ENCODE results near the gene NIN. TPM values are rescaled to one million over a fixed set of nuclear protein-coding genes. Genes with fewer than 3 reads are reported as not detected.

The NIN gene
- total RNA-seq, 1 donor from 2014 or later, result 44.4 TPM

DNA sequence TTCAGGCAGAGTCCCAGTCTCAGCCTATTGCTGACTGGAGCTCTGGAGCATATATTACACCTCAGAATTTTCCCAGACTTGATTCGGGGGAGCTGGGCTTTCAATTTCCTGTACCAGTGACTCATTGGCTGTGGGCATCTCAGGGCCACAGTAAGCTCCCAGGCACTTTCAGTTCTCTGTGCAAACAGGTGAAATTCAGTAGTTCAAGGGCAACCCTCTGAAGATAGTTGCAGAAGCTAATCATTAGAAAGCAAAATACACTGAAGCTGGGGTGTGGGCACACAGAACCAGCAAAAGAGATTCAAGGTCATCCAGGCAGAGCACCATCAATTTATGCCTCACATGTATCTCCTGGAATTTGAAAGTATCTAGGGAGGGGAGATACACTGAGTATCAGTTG, 8.1 kb upstream of the NIN start:
- FAIRE-seq (no peak), DNase-seq (ENCODE audit: low spot score in 2 of 2) (no peak)

- no peak for DNase-seq (ENCODE audit: low spot score in 2 of 2)
- no peak for FAIRE-seq
These were observed 7.0 kb upstream of the NIN start for GRCh38 chr14:50837850-50838470.

GRCh38 chr14:50837271-50837670, 6.3 kb upstream of the NIN start:
- FAIRE-seq, result no peak
- DNase-seq (ENCODE audit: low spot score in 2 of 2), result no peak

- no peak for FAIRE-seq
- no peak for DNase-seq (ENCODE audit: low spot score in 2 of 2)
These were observed 5.6 kb upstream of the NIN start for GRCh38 chr14:50836515-50836914.

DNA sequence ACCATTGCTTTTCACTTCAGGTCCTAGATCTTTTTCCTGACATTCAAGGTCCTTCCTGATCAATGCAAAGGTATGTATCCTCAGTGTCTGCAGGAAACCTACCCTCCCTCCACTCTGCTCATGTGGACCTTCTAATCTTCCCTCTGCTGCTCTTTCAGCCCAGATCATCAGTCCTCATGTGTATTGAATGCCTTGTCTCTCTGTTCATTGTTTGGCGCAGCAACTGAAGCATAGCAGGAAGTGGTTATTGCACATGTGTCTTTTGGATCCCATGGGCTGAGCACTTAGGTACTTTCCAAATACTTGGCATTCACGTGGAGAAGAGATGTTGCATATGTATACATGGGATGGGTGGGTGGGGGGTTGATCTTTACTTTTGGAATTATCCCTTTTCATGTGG, 4.3 kb upstream of the NIN start:
- no peak for DNase-seq (ENCODE audit: low spot score in 2 of 2)
- FAIRE-seq, result no peak

- FAIRE-seq (no peak), DNase-seq (ENCODE audit: low spot score in 2 of 2) (no peak)
These were observed 3.9 kb upstream of the NIN start for GRCh38 chr14:50834802-50835276.

GRCh38 chr14:50832935-50833630, 2.1 kb upstream of the NIN start:
- DNase-seq (ENCODE audit: low spot score in 2 of 2), result no peak
- FAIRE-seq, result no peak

- FAIRE-seq, result no peak
- DNase-seq (ENCODE audit: low spot score in 2 of 2), result peak in 1 of 2 donors; percentile 18
These were observed 785 bp upstream of the NIN start for GRCh38 chr14:50831726-50832168.

DNA sequence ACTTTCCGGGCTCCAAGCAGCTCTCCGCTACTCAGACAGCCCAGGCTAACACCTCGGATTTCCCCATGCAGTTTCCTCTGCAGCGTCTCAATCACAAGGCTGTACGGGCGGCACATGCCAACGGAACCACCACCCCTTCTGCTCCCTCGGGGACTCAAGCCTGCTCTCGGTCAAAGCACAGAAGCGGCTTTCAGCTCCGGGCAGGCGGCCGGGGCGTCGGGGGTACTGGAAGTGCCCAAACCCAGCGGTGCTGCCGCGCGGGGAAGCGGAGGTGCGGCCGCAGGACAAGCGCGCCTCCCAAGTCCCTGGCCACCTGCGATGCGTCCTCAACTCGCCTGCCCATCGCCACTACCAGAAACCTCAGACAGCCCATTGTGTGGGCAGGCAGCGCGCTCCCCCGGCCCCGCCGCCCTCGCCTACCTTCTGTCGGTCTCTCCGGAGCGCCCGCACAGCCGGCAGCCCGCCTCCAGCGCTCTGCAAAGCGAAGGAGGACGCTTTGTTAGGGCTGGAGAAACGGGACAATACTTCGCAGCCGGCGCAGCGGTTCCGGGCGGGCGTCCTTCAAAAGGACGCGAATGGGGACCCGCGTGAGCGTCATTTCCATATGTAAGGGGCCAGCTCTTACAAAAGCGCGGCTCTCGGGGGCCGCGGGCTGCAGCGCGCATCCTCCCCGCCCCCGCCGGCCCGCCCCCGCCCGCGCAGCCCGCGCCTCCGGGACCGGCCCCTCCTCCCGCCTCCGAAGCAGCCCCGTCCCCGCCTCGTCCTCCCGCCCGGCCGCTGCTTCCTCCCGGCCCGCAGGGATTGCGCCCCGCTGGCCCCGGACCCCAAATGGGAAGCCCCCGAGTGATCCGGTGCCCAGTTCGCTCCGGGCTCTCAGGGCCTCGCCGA, 674 bp downstream of the NIN start:
- peak; percentile 64 to 79 for DNase-seq (ENCODE audit: low spot score in 2 of 2)
- no peak for FAIRE-seq

- DNase-seq (ENCODE audit: low spot score in 2 of 2) (no peak), FAIRE-seq (no peak)
These were observed 1.4 kb downstream of the NIN start for GRCh38 chr14:50829489-50830043.

DNA sequence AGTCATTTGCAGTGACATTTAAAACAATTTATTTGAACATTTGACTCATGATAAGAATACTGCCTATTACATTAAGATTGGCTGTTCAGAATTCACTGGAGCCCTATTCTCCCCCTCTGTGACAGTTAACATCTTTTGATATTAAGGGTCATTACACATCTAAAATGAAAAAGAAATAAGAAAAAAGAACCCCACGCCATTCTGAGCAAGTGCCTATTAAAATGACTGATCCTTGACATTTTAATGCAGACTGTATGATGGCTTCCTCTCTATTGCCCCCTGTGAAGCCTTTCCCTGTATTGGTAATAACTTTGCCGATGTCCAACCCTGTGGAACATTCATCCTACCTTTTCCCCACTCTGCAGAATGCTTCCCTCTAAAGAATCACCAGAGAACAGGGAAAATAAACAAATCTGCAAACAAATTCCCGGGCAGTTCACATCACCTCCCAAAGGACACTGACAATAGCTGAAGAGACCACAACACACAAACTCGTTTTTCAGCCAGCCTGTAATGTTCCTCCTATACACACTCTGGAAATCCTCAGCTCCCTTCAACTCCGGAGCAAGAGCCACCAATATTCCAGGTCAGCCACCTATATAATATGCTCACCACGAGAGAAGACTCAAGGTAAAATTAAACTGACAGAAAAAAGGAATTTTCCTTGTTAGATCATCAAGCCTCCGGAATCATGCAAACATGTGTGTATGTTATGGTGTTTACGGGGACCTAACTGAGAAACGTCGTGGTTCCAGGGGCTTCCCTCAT, 2.1 kb downstream of the NIN start:
- FAIRE-seq (no peak), DNase-seq (ENCODE audit: low spot score in 2 of 2) (no peak)

DNA sequence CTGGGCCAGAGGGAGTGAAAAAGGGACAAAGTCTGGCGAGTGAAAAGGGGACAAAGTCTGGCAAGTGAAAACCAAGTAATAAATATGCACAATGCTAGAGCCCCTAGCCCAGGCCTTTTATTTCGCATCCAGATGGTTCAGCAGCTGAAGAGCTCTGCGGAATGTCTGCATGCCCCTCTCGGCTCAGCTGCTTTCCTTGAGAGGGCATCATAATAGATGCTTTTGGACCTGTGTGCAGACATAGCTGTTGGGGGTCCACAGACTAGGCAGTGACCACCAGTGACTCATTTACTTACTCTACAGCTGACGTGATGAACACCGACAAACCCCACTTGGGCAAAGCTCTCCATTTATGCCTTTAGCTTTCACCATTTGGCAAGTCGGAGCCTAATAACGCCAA, 4.3 kb downstream of the NIN start:
- DNase-seq (ENCODE audit: low spot score in 2 of 2) (no peak), FAIRE-seq (no peak)

DNA sequence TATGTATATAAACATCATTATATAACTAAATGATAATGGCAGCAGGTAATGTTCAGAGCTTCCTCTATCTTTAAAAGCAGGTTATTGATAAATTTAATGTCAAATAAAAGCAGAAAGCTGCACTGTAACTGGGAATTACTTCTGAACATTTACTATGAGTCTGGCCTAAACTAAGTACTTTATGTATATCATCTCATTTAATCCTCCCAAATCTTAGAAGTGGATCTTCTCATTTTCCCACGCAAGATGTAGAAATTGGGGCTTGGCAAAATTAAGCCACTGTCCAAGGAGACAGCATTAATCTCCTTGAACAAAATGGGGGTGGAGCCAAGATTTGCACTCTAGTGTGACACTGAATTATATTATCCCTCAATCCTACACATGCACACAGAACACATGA, 5.7 kb downstream of the NIN start:
- DNase-seq (ENCODE audit: low spot score in 2 of 2) (no peak), FAIRE-seq (no peak)

DNA sequence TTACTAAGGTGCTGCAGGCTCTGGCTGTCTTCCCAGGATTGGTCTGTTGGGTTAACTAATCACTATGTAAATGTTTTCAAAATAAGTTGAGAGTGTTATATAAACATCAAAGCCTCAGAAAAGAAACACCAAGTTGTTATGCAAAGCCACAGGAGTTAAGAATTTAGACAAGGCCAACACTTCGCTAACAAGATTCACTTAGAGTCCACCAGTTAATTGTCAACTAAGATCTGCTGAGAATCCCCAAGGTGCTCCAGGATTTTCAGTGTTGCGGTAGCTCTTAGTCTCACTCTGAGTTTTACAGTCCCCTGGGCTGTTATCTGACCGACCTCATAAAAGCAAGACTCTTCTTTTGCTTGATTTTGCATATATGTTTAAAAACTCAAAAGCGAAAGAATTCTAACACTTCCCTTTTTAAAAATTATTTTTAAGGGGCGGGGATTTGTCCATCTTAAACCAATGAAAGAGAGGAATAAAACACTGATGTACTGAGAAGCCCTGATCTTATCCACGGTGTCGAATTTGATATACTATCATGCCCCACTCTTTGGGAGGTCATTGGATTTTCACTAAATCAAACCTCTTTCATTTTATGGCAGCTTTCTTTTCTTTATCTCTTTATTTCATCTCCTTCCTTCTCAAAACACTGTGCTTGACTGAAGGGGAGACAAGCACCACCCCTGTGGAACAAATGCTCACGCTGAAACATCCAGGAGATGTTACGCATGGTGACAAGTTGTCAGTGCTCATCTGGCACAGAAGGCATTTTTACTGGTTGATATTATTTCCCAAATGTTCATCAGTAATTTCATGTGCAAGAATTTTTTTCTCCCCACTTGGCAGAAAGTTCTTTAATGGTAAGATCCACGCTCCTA, 7.0 kb downstream of the NIN start:
- FAIRE-seq (no peak), DNase-seq (ENCODE audit: low spot score in 2 of 2) (no peak)

DNA sequence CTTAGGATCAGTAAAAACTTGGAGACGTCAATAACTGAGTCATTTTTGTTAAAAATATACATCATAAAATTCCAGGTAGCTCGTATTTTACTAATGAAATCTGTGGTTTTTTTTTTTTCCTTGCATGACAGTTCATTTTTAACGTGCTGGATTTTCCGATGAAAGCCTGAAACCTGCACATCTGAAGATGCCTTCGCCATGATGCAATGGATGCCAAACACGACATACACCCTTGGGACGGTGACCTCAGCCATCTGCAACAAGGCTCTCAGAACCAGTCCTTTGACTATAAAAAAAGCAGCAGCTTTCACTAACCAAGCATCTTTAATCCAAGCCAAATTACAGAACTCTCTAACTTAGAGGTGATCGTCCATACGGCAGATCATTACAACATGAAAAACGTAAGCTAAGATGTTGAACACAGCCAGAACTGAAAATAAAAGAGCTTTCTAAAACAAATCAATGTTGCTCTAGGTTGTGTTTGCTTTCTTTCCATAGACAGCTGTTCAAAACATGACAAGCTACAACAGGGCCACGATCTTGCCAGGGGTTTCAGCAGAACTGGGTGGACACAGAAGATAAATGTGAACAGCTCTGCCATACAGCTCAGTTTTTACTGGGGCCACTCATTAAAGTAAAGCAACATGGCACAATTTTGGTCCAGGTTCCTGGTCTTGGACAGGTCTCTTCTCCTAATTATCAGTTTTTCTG, 7.8 kb downstream of the NIN start:
- FAIRE-seq (no peak), DNase-seq (ENCODE audit: low spot score in 2 of 2) (no peak)

GRCh38 chr14:50822501-50823042, 8.4 kb downstream of the NIN start:
- DNase-seq (ENCODE audit: low spot score in 2 of 2), result no peak
- FAIRE-seq, result no peak

GRCh38 chr14:50821510-50822464, 9.2 kb downstream of the NIN start:
- DNase-seq (ENCODE audit: low spot score in 2 of 2) (no peak), FAIRE-seq (no peak)

All from frontal cortex (tissue), 4 donors.